Stimulated activated CD8-positive, alpha-beta memory T cell treated with anti-CD3 and anti-CD28 coated beads, Interleukin-15, amount 100 ng/mL, for 24 hours (primary cell): ENCODE results near the gene NOD2.

Source experiments
- DNase-seq: peaks from one replicate; pipeline ENCODE4 v3.0.0-alpha.2; 2020; ENCODE audit warnings: low read depth

Gene NOD2

DNA sequence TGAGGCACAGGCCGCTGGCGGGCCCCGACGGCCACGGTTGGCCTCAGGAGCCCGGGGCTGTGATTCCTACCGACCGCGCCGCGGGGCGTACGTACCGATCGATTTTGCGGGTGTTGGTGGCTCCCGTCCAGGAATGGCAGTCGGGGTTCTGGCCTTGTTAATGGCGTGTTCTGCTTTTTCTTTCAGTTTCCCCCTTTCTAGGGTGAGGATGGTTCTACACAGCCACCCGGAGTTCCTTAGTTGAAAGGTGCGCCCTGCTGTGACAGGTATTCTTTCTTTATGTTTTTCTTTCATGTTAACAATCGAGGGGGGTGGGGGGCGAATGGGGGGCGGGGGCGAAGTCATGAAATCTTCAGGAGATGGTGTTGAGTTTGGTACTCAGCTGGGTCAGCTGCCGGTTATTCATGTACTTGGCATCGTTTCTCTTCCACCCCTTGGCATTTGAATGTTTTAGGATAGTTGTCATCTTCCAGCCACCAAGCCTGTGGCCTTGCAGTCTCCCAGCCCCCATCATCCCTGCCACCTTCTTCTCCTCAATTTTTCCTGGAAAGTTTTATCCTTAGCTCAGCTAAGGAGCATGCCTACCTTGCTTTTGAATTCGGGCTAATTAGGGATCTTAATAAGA, 49.3 kb downstream of the NOD2 start:
- DNase-seq, result no peak

DNA sequence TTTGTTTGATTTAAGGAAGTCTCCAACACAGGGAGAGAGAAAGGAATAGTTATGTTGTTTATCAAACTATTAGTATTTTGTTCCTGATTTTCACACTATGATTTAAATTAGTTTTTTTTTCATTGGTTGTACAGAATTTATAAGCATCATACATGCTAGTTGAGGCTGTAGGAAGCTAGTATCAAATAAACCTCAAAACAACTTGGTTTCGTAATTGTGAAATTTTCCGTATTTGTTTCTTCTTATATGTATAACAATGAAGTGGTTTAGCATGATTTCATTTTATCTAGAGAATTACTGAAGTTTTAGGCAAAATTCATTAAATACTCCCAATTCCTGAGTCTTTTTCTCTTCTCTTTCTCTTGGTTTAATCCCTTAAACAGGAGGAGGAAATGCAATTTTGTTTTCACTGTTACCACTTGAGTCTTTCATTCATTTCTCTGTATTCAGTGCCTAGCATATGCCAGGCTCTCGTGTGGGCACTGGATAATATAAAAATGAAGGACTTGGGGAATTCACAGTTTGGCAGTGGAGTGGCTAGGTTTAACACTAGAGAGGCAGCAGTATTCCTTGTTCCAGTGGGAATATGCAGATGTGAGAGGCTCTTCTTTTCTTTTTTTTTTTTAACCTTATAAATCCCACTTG, 50.3 kb downstream of the NOD2 start:
- no peak for DNase-seq

DNA sequence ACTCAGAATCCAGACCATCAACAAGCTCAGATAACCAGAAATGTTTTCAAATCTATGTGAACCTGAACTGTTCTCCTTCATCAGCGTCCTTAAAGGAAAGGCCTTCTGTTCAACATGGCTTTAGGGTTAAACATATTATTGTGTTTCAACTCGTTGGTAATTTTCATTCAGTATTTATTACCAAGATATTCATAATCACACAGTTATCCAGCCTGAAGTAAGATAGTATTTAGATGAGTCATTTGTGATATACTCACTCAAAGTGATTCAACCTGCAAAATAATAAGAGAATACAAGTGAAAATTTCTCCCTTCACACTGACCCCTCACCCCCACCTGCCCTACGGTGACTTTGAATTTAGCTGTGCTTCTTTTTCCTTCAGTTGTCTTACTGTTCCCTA, 51.5 kb downstream of the NOD2 start:
- no peak for DNase-seq

DNA sequence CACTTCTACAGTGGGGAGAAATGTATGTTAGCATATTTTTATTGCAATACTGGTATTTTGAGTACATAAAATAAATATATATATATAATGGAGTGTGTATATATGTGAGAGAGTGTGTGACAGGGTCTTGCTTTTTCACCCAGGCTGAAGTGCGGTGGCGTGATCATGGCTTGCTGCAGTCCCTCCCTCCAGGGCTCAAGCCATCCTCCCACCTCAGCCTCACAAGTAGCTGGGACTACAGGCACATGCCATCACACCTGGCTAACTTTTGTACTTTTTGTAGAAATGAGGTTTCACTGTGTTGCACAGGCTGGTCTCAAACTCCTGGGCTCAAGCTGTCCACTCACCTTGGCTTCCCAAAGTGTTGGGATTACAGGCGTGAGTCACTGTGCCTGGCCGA, 52.5 kb downstream of the NOD2 start:
- DNase-seq, result no peak

DNA sequence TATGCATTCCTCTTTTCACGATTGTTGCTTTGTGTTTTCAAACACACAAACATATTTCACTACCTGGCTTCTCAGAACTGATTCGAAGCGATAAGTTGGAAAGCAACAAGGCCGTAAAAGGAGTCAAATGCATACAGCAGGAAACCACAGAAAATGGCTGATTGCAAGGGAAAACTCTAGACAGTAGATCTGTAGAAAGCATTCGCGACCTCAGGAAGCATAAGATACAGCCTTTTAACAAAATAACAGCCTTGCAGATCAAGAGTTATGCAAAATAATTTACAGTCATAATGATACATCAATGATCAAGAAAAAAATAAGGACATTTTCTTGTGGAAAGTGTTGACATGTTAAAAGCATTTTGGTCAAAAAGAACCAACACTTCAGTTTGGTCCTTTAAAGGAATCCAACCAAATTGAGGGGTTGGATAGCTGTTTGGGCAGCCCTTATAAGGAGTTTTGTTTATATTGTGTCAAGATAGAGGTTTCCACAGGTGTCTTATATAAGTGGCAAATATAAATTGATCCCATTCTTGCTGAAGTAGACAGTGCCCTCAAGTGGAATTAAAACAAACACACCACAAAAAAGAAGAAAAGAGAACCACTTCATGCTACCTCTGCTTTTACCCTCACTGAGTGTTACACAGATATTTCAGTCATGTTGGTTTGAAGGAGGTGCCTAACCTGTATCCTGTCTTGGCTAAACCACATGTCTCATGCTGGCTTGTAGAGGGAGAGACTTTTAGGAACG, 54.0 kb downstream of the NOD2 start:
- DNase-seq, result no peak

DNA sequence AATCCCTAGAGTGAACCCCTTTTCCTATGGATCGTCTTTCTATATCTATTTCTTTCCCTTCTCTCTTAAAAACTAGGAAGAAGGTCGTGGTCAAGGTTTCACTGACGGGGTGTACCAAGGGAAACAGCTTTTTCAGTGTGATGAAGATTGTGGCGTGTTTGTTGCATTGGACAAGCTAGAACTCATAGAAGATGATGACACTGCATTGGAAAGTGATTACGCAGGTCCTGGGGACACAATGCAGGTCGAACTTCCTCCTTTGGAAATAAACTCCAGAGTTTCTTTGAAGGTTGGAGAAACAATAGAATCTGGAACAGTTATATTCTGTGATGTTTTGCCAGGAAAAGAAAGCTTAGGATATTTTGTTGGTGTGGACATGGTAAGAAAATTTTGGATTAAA, 58.1 kb downstream of the NOD2 start:
- no peak for DNase-seq

DNA sequence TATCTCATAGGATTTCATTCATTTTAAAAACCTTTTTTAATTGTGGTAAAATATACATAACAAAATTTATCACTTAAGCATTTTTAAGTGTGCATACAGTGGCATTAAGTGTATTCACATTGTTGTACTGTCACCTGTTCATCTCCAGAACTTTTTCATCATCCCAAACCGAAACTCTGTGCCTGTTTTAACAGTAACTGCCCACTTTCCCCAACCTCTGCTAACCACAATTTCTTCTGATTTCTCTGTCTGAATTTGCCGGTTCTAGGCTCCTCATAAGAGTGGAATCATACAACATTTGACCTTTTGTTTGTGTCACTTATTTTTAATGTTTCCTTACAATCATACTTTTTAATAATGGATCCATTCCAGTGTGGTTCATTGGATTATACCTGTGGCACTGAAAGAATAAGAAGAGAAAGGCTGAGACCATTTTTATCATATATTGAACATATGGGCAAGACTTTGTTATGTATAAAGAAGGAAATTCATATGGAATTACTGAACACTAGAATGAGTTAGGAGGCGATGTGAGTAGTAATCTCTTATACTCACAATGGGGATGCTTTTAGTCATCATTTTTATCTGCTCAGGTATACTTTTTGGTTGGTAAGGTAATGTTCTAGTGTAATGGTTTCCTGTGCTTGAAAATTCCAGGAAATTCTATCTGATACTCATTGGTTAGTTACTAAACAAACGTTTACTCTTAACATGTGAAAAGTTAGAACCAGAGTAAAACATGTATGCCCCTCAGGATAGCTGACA, 59.2 kb downstream of the NOD2 start:
- DNase-seq, result no peak

DNA sequence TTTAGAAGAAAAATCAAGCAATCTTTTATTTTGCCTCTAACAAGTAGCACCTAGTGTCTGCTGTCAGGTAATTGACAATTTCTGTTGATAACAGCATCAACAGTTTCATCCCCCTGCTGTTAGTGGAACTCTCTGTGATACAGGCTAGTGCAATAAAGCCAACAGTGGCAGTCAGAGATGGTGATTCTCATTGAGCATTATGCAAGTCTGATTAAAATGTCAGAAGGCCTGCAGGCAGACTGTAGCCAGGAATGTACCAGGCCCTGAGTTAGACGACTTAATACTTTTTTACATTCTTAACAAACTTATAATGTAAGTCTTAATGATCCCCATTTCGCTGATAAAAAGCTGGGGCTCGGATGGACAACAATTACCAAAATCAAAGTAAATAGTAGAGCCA, 63.1 kb downstream of the NOD2 start:
- DNase-seq, result no peak

DNA sequence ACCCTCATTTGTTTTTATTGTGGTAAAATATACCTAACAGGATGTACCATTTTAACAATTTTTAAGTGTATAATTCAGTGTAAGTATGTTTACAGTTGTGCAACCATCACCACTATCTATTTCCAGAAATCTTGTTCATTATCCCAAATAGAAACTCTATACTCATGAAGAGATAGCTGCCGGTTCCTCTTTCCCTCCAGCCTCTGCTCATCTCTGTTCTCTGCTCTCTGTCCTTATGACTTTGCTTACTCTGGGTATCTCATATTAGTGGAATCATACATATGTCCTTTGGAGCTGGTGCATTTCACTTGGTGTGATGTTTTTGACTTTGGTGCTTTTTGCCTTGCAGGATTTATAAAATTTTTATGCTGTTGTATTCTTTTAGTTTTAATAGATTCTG, 67.9 kb downstream of the NOD2 start:
- DNase-seq, result no peak

DNA sequence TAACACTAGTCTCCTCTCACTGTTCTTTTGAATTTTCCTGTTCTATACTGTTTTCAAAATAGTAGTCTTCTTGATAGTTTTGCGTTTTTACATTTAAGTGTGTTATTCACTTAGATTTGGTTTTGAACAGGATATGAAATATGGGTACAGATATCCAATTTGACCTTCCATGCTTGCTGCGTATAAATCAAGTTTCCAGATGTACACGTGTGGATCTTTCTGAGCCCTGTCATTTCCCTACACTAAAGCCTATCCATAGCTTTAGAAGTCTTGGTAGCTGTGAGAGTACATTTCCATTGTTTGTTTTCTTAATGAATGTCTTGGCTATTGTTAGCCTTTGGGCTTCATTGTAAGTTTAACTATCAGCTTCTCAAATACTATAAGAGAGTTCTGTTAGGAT, 68.8 kb downstream of the NOD2 start:
- no peak for DNase-seq

DNA sequence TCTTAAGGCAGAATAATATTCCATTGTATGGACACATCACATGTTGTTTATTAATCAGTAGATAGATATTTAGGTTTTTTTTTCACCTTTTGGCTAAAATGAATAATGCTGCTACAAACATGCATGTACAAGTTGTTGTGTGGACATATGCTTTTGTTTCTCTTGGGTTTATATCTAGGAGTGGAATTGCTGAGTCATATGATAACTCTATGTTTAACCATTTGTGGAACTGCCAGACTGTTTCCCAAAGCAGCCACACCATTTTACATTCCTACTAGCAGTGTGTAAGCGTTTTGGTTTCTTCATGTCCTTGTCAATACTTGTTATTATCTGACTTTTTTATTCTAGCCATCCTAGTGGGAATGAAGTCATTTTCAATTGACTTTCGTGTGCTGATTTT, 69.8 kb downstream of the NOD2 start:
- no peak for DNase-seq

DNA sequence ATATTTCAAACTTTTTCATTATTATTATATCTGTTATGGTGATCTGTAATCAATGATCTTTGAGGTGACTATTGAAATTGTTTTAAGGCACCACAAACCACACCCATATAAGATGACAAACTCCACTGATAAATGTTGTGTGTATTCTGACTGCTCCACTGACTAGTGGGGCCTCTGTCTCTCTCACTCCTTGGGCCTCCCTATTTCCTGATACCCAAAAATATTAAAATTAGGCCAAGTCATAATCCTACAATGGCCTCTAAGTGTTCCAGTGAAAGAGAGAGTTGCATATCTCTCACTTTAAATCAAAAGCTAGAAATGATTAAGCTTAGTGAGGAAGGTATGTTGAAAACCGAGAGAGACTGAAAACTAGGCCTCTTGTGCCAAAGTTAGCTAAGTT, 71.9 kb downstream of the NOD2 start:
- DNase-seq, result no peak

DNA sequence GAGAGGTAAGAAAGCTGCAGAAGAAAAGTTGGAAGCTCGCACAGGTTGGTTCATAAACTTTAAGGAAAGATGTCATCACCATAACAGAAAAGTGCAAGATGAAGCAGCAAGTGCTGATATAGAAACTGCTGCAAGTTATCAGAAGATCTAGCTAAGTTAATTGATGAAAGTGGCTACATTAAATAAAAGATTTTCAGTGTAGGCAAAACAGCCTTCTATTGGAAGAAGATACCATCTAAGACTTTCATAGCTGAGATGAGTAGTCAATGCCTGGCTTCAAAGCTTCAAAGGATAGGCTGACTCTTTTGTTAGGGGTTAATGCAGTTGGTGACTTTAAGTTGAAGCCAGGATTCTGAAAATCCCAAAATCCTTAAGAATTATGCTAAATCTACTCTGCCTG, 72.5 kb downstream of the NOD2 start:
- no peak for DNase-seq

DNA sequence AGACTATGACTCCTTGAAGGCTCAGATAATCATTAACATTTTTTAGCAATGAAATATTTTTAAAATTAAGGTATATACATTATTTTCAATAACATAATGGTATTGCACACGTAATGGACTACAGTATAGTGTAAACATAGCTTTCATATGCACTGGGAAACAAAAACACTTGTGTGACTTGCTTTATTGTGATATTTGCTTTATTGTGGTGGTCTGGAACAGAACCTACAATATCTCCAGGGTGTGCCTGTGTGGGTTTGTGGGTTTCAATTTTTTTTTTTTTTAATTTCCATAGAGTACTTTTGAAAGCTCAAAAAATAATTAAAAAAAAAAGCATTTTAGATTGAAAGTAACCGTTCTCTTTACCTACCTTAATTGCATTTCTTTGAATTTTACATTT, 73.8 kb downstream of the NOD2 start:
- no peak for DNase-seq

DNA sequence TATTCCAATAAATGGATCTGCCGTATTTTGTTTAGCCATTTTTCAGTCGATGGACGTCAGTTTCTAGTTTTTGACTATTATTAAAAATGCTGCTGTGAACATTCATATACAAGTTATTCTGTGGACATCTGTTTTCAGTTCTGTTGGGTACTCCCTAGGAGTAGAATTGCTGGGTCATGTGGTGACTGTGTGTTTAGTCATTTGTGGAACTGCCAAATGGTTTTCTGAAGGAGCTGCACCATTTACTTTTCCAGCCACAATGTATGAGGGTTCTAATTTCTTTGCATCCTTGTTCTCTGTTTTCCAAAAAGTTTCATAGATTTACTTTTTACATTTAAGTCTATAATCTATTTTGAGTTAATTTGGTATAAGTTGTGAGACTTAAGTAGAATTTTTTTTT, 78.0 kb downstream of the NOD2 start:
- DNase-seq, result no peak

DNA sequence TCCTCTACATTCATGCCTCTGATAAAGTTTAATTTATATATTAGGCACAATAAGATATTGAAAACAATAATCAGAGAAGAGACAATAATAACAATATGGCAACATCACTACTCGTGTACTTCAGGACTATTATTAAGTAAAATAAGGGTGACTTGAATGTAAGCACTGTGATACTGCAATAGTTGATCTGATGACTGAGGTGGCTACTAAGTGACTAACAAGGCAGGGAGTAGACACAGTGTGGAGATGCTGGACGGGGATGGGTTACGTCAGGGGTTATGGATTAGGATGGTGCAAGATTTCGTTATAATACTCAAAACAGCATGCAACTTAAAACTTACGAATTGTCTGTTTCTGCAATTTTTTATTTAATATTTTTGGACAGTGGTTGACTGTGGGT, 81.0 kb downstream of the NOD2 start:
- DNase-seq, result no peak

DNA sequence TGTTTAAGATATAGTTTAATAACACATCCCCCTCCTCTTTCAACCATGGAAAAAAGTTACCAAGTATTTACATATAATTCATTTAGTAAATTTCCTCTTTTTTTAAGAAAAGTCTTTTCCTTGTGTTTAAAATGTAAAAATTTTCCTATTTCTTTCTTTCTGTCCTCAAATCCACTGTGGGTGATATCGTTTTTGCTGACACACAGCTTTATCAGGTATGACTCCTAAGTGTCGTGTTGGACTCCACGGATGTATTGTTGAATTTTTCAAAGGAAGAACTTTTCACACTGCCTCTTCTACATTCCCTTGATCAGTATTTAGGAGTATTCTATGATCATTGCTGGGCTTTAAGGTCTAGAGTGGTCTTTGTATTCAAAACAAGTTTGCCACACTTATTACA, 81.6 kb downstream of the NOD2 start:
- DNase-seq, result no peak

DNA sequence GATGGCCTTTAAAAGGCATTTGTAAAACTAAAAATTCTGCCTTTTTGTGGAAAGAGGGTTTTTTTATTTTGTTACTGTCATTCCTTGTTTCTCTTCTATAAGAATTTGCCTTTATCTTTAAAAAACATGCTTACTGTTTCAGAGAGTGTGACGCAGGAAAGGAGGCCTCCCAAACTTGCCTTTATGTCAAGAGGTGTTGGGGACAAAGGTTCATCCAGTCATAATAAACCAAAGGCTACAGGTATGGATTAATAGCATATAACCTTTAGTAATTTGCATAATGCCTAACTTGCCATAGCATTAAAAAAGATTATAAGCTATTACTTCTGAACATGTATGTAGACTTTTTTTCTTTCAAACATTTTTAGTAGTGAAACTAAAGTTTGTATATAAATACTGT, 82.6 kb downstream of the NOD2 start:
- no peak for DNase-seq

DNA sequence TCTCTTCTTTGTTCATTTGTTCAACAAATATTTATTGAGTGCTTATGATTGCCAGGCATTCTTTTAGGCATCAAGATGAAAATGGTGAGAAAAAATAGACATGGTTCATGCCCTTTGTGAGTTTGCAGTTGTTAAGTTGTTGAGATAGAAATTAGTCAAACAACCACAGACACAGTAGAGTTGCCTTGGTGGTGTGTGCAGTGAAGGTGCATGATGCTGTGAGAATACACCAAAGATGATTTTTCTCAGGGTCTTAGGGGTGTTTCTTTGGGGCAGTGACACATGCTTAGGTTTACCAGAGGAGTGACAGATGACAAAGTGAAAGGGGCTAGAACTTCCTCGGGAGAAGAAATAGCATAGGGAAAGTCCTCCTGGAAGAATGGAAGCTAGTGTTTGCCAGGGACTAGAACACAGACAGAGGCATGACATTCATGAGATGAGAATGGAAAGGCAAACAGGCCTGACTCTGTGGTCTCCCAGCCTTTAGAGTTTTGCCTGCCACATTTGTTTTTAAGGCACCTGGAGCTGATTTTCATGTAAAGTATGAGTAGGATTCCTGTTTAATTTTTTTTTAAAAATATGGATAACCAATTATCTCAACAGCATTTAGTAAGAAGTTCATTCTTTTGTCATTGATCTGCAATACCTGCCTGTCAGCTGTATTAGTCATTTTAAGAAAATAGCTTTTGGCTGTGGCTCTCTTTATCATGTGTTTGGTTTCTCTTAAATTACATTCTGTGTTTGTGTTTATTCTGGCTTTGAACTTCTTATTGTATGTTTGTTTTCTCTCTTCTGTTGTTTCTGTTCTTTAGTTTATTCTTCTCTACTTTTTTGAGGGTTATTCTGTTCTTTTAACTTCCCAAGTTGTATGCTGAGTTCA, 85.1 kb downstream of the NOD2 start:
- DNase-seq, result no peak

DNA sequence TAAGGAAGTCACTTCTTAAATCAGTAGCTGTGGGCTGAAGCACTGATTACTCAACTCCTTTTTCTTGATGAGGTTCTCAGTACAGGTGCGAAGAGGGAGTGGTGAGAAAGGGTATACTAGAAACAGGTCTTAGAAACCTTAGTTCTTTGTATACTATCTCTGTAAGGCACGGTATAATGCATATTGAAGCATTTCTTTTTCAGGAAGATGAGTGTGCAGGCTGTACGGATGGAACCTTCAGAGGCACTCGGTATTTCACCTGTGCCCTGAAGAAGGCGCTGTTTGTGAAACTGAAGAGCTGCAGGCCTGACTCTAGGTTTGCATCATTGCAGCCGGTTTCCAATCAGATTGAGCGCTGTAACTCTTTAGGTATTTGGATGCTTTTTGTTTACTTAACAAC, 87.6 kb downstream of the NOD2 start:
- DNase-seq, result no peak

DNA sequence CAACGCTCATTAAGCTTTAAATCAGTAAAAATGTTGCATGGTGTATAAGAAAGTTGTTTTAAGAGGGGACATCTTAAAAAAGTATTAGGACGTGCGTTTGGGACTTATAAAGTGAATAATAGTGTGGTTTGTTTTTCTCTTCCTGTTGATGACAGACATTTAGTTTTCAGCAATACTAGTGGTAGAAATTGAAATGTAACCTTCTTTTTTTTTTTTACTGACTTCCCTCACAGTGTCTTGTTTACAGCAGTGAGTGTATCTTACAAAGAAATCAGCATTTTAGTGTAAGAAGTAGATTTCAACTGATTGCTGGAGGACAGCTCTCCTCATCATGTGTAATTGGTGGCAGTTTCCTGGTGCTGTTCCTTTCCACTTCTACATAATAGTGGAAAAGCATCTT, 88.1 kb downstream of the NOD2 start:
- DNase-seq, result no peak
